ENCODE data around the gene EEPD1. TPM values are rescaled to one million over a fixed set of nuclear protein-coding genes. Genes with fewer than 3 reads are reported as not detected.
"Not testable (repeated sequence)": the region's sequence is repeated elsewhere in the genome, so short reads cannot be mapped to it uniquely, and the experiment has no call there.

Gene EEPD1
- total RNA-seq, 2 experiments from 2014 or later: 1.2 to 1.3 TPM

DNA sequence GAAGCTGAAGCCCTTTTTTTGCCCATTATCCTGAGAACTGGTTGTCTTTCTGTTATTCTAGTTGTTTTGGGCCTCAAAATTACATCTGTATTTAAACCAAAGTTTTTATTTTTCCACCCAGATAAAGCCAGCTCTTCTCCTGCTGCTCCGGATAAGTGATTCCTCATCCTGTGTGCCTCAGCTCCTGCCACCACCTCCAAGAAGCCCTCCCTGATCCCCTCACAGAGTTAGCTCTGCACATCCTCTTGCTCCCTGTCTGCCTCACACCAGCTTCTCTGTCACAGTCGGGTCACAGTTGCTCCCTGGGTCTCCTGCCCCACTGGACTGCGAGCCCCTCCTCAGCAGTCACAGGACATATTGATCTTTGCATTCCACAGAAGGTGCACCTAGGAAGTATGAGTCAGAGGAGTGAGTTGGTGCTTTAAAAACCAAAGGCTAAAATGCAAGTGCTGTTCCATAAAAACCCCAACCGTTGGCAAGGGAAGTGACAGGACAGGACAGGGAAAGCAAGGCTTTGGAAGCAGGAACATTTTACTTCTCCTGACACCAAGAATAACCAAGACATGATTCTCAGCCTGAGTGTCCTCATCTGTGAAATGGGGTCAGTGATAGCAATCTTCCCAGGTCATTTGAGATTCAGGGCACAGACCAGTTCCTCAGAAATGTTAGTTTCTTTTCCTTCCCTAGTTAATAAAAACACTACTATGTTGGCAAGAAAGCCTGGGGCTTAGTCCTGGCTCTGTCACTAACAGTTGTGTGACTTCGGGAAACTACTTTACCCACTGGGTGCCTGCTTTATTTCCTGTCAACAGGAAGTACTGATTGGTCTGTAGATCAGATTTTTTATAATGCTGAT lies 36.5 kb upstream of the EEPD1 start:
- peaks cover 23% of the 10 kb centered on the region for H3K27me3 Mint-ChIP-seq
- H3K4me3 Mint-ChIP-seq: no peak overlapping the region
- H3K36me3 Mint-ChIP-seq: peaks cover 4% of the 10 kb centered on the region
- peak overlapping the region; percentile 1 for H3K27ac Mint-ChIP-seq
- intact Hi-C loops (cut with micrococcal nuclease): loop anchor here (5.0 kb wide), 1 partner anchor 486 kb away; no protein-coding TSS in a partner anchor
- no peak for DNase-seq
- ChIA-PET CTCF (interaction anchor here (1.5 to 1.7 kb wide), 2 partner anchors 173 to 175 kb away, joined by 4 to 5 read pairs; no protein-coding TSS in a partner anchor), POLR2A (interaction anchor here (1.3 to 1.5 kb wide), 2 partner anchors 86 to 170 kb away, joined by 3 read pairs; no protein-coding TSS in a partner anchor)
- H3K4me1 Mint-ChIP-seq (ENCODE audit: low read depth): peaks cover 36% of the 10 kb centered on the region
- H3K9me3 Mint-ChIP-seq: peaks cover 10% of the 10 kb centered on the region

DNA sequence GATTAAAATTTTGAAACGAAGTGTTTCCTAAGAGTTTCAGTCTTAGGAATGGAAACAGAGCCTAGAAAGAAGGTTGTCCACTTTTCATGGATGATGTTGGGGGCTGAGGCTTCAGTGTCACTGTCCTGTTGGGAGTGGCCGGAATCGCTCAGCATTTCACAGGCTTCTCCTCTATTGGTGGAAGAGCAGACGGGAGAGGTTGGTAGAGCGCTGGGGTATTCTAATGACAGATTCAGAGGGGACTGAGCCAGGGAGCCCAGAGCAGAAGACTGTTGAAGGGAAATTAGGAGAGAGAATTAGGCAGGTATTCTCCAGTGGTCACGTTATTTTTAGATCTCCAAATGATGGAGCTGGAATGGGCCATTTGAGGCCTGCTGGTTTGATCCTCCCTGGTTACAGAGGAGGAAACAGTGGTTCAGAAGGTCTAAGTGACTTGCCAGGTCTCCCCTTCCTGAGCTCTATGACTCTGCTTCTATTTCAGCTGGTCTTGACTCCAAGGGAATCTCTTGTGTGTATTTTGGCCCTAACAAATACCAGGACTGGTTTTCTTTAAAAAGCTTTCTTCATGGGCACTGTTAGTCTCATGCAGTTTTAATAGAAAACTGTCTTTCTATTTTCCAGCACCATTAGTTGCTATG lies 35.7 kb upstream of the EEPD1 start:
- intact Hi-C loops (cut with micrococcal nuclease): loop anchor here (5.0 kb wide), 1 partner anchor 485 kb away; no protein-coding TSS in a partner anchor
- Mint-ChIP-seq H3K27ac (no peak overlapping the region), H3K27me3 (peaks cover 23% of the 10 kb centered on the region), H3K4me1 (ENCODE audit: low read depth) (peaks cover 36% of the 10 kb centered on the region), H3K9me3 (peaks cover 17% of the 10 kb centered on the region), H3K36me3 (peaks cover 4% of the 10 kb centered on the region), H3K4me3 (no peak overlapping the region)
- DNase-seq: no peak
- POLR2A ChIA-PET: no interaction called here
- CTCF ChIA-PET: no interaction called here

DNA sequence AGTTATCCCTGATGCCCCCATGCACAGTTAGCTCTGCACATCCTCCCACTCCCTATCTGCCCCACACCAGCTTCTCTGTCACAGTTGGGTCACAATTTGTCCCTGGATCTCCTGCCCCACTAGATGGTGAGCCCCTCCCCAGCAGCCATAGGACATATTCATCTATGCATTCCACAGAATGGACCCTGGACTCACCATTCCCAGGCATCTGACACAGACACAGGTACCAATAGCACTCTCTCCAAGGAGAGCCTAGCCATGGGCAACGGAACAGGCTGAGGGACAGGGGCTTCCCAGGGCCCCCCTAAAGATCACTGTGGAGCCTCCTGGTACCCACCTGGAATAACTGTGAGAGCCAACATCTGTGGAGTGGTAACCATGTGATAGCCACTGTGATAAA lies 34.7 kb upstream of the EEPD1 start:
- ChIA-PET CTCF (no interaction called here), POLR2A (no interaction called here)
- H3K4me3 Mint-ChIP-seq: no peak overlapping the region
- peaks cover 36% of the 10 kb centered on the region for H3K4me1 Mint-ChIP-seq (ENCODE audit: low read depth)
- intact Hi-C loops (cut with micrococcal nuclease): loop anchor here (5.0 kb wide), 1 partner anchor 484 kb away; no protein-coding TSS in a partner anchor
- no peak for DNase-seq
- H3K27ac Mint-ChIP-seq: no peak overlapping the region
- peaks cover 4% of the 10 kb centered on the region for H3K36me3 Mint-ChIP-seq
- peaks cover 19% of the 10 kb centered on the region for H3K9me3 Mint-ChIP-seq
- peaks cover 20% of the 10 kb centered on the region for H3K27me3 Mint-ChIP-seq

DNA sequence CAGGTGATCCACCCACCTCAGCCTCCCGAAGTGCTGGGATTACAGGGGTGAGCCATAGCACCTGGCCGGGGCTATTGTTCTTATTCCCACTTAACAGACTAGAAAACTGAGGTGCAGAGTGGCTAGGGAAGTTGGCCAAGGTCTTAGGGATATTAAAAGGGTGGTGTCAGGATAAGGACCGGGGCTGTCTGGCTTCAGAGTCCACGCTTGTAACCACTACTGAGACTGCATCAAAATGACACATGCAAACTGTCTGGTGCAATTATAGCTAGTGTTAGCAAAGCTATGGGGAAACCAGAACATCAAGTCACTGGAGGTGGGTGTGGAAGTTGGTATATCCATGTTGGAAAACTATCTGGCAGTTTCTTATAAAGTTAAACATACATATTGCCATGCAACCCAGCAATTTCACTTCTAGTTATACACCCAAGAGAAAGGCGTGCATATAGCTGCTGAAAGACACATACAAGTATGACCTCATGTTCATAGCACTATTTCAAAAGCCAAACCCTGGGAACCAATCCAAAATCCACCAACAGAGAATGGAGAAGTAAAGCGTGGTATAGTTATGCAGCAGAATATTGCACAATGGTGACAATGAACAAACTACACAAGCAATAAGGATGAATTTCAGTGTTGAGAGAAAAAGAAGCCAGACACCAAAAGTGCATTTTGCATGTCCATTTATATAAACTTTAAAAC lies 33.9 kb upstream of the EEPD1 start:
- Mint-ChIP-seq H3K9me3 (peaks cover 22% of the 10 kb centered on the region), H3K4me1 (ENCODE audit: low read depth) (peaks cover 36% of the 10 kb centered on the region), H3K36me3 (peaks cover 4% of the 10 kb centered on the region), H3K27me3 (peaks cover 17% of the 10 kb centered on the region), H3K27ac (no peak overlapping the region), H3K4me3 (no peak overlapping the region)
- CTCF ChIA-PET: no interaction called here
- no peak for DNase-seq
- intact Hi-C loops (cut with micrococcal nuclease): loop anchor here (5.0 kb wide), 1 partner anchor 483 kb away; no protein-coding TSS in a partner anchor
- POLR2A ChIA-PET: no interaction called here

DNA sequence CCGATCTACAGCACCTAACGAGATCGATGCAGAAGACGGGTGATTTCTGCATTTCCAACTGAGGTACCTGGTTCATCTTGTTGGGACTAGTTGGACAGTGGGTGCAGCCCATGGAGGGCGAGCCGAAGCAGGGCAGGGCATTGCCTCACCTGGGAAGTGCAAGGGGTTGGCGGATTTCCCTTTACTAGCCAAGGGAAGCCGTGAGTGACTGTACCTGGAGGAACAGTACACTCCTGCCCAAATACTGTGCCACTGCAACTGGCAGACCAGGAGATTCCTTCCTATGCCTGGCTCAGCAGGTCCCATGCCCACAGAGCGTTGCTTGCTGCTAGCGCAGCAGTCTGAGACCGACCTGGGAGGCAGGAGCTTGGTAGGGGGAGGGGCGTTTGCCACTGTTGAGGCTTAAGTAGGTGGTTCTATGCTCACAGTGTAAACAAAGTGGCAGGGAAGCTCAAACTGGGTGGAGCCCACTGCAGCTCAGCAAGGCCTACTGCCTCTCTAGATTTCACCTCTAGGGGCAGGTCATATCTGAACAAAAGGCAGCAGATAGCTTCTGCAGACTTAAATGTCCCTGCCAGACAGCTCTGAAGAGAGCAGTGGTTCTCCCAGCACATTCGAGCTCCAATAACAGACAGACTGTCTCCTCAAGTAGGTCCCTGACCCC lies 32.9 kb upstream of the EEPD1 start:
- CTCF ChIA-PET, H3K27ac Mint-ChIP-seq, H3K36me3 Mint-ChIP-seq, POLR2A ChIA-PET, H3K4me3 Mint-ChIP-seq, DNase-seq: not testable (repeated sequence)
- H3K9me3 Mint-ChIP-seq: peaks cover 26% of the 10 kb centered on the region
- intact Hi-C loops (cut with micrococcal nuclease): loop anchor here (5.0 kb wide), 1 partner anchor 482 kb away; no protein-coding TSS in a partner anchor
- H3K4me1 Mint-ChIP-seq (ENCODE audit: low read depth): peaks cover 32% of the 10 kb centered on the region
- H3K27me3 Mint-ChIP-seq: peaks cover 16% of the 10 kb centered on the region

DNA sequence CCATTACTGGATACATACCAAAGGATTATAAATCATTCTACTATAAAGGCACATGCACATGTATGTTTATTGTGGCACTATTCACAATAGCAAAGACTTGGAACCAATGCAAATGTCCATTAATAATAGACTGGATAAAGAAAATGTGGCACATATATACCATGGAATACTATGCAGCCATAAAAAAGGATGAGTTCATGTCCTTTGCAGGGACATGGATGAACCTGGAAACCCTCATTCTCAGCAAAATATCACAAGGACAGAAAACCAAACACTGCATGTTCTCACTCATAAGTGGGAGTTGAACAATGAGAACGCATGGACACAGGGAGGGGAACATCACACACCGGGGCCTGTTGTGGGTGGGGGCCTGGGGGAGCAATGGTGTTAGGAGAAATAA lies 27.4 kb upstream of the EEPD1 start:
- H3K36me3 Mint-ChIP-seq; H3K27ac Mint-ChIP-seq; H3K4me1 Mint-ChIP-seq (ENCODE audit: low read depth); POLR2A ChIA-PET; H3K27me3 Mint-ChIP-seq; DNase-seq; intact Hi-C loops (cut with micrococcal nuclease); CTCF ChIA-PET; H3K4me3 Mint-ChIP-seq: not testable (repeated sequence)
- H3K9me3 Mint-ChIP-seq: peaks cover 24% of the 10 kb centered on the region

DNA sequence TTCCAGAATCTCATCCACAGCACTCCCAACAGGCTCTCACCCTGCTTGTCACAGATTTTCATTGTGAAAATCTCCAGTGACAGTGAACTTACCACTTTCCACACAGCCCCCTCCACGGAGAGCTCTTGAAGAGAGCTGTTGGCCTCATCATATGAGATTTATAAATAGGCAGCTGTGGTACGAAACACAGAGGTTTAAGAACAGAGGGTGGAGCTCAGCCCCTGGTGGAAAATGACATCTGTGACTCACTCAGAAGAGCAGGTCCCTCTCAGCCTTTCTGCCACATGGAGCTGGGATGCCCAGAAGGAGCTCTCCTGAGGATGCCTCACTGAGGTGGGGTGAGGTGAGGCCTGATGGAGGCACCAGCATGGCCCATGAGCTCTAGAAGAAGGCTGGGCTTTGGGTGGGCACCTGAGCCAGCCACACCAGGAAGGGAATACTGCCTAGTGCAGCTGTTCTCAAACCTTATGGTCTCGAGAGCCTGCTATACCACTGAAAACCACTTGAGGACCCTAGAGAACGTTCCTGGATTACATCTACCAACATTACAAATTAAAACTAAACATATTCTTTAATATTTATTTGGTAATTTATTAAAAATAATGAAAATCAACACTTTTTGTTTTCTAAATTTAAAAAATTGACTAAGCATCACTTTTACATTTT lies 25.8 kb upstream of the EEPD1 start:
- H3K27me3 Mint-ChIP-seq: no peaks in the 10 kb centered on the region
- no peaks in the 10 kb centered on the region for H3K4me1 Mint-ChIP-seq (ENCODE audit: low read depth)
- no peak overlapping the region for H3K4me3 Mint-ChIP-seq
- H3K9me3 Mint-ChIP-seq: peaks cover 13% of the 10 kb centered on the region
- intact Hi-C loops (cut with micrococcal nuclease): no loop called here
- H3K36me3 Mint-ChIP-seq: no peaks in the 10 kb centered on the region
- no peak for DNase-seq
- CTCF ChIA-PET: no interaction called here
- POLR2A ChIA-PET: no interaction called here
- H3K27ac Mint-ChIP-seq: no peak overlapping the region

DNA sequence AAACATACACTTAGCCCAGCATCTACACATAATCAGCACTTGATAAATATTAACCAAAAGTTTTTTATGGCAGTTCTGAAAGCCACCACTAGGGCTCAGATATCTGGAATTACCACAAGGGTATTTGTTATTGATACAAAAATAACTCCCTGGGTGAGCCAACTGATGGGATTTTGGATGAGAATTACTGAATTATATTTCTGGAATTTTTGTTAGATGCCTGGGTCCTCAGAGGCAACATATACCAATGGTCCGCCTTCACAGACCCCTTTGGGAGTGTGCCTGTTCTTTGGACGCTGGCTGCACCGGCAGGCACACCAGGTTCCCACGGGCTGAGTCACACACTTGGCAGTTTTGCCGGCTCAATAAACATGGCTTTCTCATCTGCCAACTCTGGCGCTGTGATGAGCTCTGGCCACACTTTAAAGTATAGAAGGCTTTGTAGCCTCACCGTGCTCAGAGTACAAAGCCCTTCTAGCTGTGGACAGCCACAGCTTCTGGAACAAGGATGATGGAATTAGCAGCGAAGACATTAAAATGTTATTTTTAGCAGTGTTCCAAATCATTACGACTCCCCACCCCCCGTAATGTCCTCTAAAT lies 24.5 kb upstream of the EEPD1 start:
- no peak overlapping the region for H3K4me3 Mint-ChIP-seq
- H3K27me3 Mint-ChIP-seq: peaks cover under 1% of the 10 kb centered on the region
- H3K36me3 Mint-ChIP-seq: no peaks in the 10 kb centered on the region
- intact Hi-C loops (cut with micrococcal nuclease): no loop called here
- H3K27ac Mint-ChIP-seq: no peak overlapping the region
- ChIA-PET POLR2A (no interaction called here), CTCF (interaction anchor here (1.1 kb wide), 1 partner anchor 27 kb away, joined by 3 read pairs; no protein-coding TSS in a partner anchor)
- no peaks in the 10 kb centered on the region for H3K4me1 Mint-ChIP-seq (ENCODE audit: low read depth)
- H3K9me3 Mint-ChIP-seq: peaks cover 9% of the 10 kb centered on the region
- DNase-seq: no peak

DNA sequence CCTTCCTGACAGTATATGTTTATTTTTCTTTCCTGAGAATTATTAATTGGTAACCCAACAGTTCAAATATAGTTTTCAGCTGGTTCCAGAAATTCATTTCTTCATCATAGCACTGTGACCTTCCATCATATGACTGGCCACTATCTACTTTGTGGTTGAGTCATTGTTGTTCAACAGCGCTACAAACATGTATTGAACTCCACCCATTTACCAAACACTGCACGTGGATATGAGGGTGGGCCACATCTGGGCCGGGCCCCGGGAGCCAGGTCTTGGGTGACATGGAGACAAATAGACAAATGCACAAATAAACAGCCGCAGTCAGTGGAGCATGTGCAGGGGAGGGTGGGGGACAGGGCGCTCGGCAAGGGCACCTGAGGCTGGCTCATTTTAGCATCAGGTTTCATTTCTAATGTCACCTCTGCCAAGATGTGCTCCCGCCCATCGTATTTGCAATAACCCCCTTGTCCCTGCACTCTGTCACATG lies 24.0 kb upstream of the EEPD1 start:
- ChIA-PET POLR2A (no interaction called here), CTCF (interaction anchor here (1.1 kb wide), 1 partner anchor 27 kb away, joined by 3 read pairs; no protein-coding TSS in a partner anchor)
- Mint-ChIP-seq H3K36me3 (no peaks in the 10 kb centered on the region), H3K27ac (no peak overlapping the region), H3K27me3 (peaks cover 1% of the 10 kb centered on the region), H3K4me1 (ENCODE audit: low read depth) (no peaks in the 10 kb centered on the region), H3K9me3 (peaks cover 7% of the 10 kb centered on the region), H3K4me3 (no peak overlapping the region)
- intact Hi-C loops (cut with micrococcal nuclease): no loop called here
- DNase-seq: no peak

DNA sequence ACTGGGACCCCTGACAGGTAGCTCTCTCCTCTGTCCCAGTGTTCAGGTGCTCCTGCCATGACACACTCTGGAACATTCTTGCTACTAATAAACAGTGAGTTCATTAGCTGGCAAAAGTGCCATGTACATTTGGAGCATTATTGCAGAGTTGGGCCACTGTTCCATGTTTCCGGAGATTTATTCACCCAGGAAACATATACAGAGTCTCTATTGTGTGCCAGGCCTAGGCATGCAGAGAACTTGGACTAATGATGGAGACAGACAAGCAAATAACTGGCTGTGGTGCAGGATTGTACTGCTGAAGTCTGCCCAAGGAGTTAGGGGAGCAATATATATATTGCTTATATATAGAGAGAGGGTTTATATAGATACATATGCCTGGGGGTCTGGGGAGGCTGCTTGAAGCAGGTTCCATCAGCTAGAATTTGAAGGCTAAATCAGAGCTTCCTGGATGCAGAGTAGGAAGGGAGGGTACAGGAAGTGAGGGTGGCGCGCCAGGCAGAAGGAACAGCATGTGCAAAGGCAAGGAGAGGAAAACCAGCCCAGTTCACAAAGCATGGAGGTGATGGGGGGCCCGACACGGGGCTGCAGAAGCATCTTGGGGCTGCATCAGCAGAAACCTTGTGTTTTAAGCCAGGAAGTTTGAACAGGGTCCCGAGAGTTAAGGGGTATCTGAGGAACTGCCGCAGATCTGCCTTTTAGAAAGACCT lies 22.7 kb upstream of the EEPD1 start:
- H3K27ac Mint-ChIP-seq: no peak overlapping the region

More for the DNA sequence above, 22.7 kb upstream of the EEPD1 start:
- ChIA-PET CTCF (no interaction called here), POLR2A (no interaction called here)
- DNase-seq: no peak
- H3K4me3 Mint-ChIP-seq: no peak overlapping the region
- H3K36me3 Mint-ChIP-seq: no peaks in the 10 kb centered on the region
- H3K4me1 Mint-ChIP-seq (ENCODE audit: low read depth): no peaks in the 10 kb centered on the region
- intact Hi-C loops (cut with micrococcal nuclease): no loop called here
- H3K9me3 Mint-ChIP-seq: no peaks in the 10 kb centered on the region
- H3K27me3 Mint-ChIP-seq: peaks cover 1% of the 10 kb centered on the region

Measured in activated CD4-positive, alpha-beta memory T cell treated with anti-CD3 and anti-CD28 coated beads for 36 hours (primary cell).